Hair follicle dermal papilla cell (primary cell): ENCODE measurements around the gene VPS35. TPM values are rescaled to one million over a fixed set of nuclear protein-coding genes. Genes with fewer than 3 reads are reported as not detected.

Experiments
- total RNA-seq: library from RNA; depleted of rRNA; stranded (reverse); fragments of >200 nt; gene quantifications from 2 replicates; pipeline ENCODE4 v1.2.3, GENCODE V29; 2012

The VPS35 gene
- 132 and 157 TPM in 2 replicates for total RNA-seq

DNA sequence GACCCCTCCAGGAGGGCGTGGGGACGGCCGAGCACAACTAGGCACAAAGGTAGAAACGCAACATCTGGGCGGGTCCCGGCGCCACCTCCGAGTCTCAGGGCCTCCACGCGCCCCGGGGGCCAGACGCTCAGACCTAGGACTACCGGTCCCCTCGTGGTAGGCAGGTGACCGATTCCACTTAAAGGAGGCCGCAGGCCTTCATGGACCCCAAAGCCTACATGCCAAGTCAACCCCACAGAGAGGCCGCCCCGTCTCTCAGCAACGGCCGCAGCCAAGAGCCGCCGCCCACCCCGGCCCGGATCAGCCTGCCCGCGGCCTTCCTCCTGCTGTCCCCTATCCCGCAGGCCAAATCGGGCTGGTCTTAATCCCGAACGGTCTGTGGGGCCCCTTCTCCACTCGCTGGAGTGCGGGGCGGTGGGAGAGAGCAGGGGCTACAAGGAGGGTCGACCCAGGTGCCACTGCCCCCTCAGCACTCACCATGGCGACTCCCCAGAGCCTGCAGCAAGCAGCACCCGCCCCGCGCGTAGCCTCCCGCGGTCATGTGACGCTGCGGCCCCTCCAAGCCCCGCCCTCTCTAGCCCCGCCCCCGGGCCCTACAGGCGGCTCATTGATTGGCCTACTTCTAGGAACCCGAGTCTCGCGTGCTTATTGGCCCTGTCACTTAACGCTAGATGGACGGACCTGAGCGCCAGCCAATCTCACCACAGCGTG lies at the start of gene VPS35:
Gene VPS35, minus strand, starts transcription at position 525 of the 711 bp plus-strand sequence. Its CDS starts 45 bp downstream, at position 480.

GRCh38 chr16:46689365-46690280 lies 645 bp upstream of the VPS35 start, which contains the start of gene ORC6:
TSS of gene ORC6 (plus strand) at chr16:46689659. CDS start at chr16:46689706, 47 bp downstream.

GRCh38 chr16:46621006-46621933 lies 67.7 kb downstream of the VPS35 start, which contains the start of gene SHCBP1:
TSS of gene SHCBP1 (minus strand) at chr16:46621379. CDS start at chr16:46621359, 20 bp downstream.

Other genes with a start within 250 kb of the VPS35 start
- gene SHCBP1, start 67.8 kb downstream of the VPS35 start, total RNA-seq, result 1.5 and 2.7 TPM in 2 replicates
- gene ORC6, start 481 bp upstream of the VPS35 start, total RNA-seq, result 1.5 and 1.8 TPM in 2 replicates
- gene MYLK3, start 59.2 kb upstream of the VPS35 start, total RNA-seq, result 0.12 and 0.16 TPM in 2 replicates
- 5.5 and 6.0 TPM in 2 replicates for gene C16orf87, start 142.0 kb upstream of the VPS35 start, total RNA-seq
- 13.1 and 13.6 TPM in 2 replicates for gene GPT2, start 195.2 kb upstream of the VPS35 start, total RNA-seq